Effector memory CD4-positive, alpha-beta T cell (primary cell): ENCODE data around the gene TMEM52B.
"Not testable (repeated sequence)": the region's sequence is repeated elsewhere in the genome, so short reads cannot be mapped to it uniquely, and the experiment has no call there.

Experiments
- DNase-seq, 3 donors: peaks; one replicate each; pipeline ENCODE4 v3.0.0-alpha.2; 2020
- H3K27ac ChIP-seq: 2 replicates; pipeline ENCODE4 v1.7.0; 2013; ENCODE audit warnings: mild to moderate bottlenecking, low read length, moderate library complexity; ENCODE audit not compliant: insufficient read depth, poor library complexity, severe bottlenecking
- H3K27me3 ChIP-seq: replicated peaks from 2 replicates; pipeline ENCODE4 v1.7.0; 2013; ENCODE audit warnings: mild to moderate bottlenecking, low read length; ENCODE audit not compliant: insufficient read depth, control insufficient read depth, poor library complexity, severe bottlenecking
- H3K36me3 ChIP-seq: 2 replicates; pipeline ENCODE4 v1.7.0; 2013; ENCODE audit warnings: mild to moderate bottlenecking, low read length, moderate library complexity; ENCODE audit not compliant: control insufficient read depth, insufficient read depth
- H3K4me1 ChIP-seq: 2 replicates; pipeline ENCODE4 v1.7.0; 2013; ENCODE audit warnings: low read length, mild to moderate bottlenecking; ENCODE audit not compliant: control insufficient read depth, insufficient read depth, poor library complexity, severe bottlenecking
- H3K4me3 ChIP-seq: 2 replicates; pipeline ENCODE4 v1.7.0; 2013; ENCODE audit warnings: low read length, low read depth, mild to moderate bottlenecking; ENCODE audit not compliant: insufficient read depth, poor library complexity, severe bottlenecking
- H3K9me3 ChIP-seq: 2 replicates; pipeline ENCODE4 v1.7.0; 2013; ENCODE audit warnings: mild to moderate bottlenecking, low read length, moderate library complexity; ENCODE audit not compliant: control insufficient read depth

Gene TMEM52B

GRCh38 chr12:10189653-10190052 is 10.8 kb downstream of the TMEM52B start:
- Histone ChIP-seq H3K27me3 (no peaks in the 10 kb centered on the region), H3K27ac (no peak overlapping the region), H3K4me3 (no peak overlapping the region), H3K9me3 (no peaks in the 10 kb centered on the region), H3K4me1 (no peaks in the 10 kb centered on the region), H3K36me3 (no peaks in the 10 kb centered on the region)
- no peak for DNase-seq

GRCh38 chr12:10190558-10191388 is 11.9 kb downstream of the TMEM52B start:
- H3K27me3 ChIP-seq: no peaks in the 10 kb centered on the region
- no peaks in the 10 kb centered on the region for H3K4me1 ChIP-seq
- no peak overlapping the region for H3K27ac ChIP-seq
- H3K9me3 ChIP-seq: no peaks in the 10 kb centered on the region
- no peaks in the 10 kb centered on the region for H3K36me3 ChIP-seq
- no peak overlapping the region for H3K4me3 ChIP-seq
- DNase-seq: peak in 2 of 3 donors; percentile 14 to 20

- no peaks in the 10 kb centered on the region for H3K27me3 ChIP-seq
- H3K4me1 ChIP-seq: no peaks in the 10 kb centered on the region
- no peak overlapping the region for H3K27ac ChIP-seq
- no peaks in the 10 kb centered on the region for H3K9me3 ChIP-seq
- no peaks in the 10 kb centered on the region for H3K36me3 ChIP-seq
- no peak for DNase-seq
- H3K4me3 ChIP-seq: no peak overlapping the region
Measured at GRCh38 chr12:10191865-10192264, 13.0 kb downstream of the TMEM52B start.

GRCh38 chr12:10194160-10194670 is 15.4 kb downstream of the TMEM52B start:
- Histone ChIP-seq H3K36me3 (no peaks in the 10 kb centered on the region), H3K9me3 (no peaks in the 10 kb centered on the region), H3K4me1 (no peaks in the 10 kb centered on the region), H3K27ac (no peak overlapping the region), H3K27me3 (no peaks in the 10 kb centered on the region), H3K4me3 (no peak overlapping the region)
- DNase-seq: no peak

DNA sequence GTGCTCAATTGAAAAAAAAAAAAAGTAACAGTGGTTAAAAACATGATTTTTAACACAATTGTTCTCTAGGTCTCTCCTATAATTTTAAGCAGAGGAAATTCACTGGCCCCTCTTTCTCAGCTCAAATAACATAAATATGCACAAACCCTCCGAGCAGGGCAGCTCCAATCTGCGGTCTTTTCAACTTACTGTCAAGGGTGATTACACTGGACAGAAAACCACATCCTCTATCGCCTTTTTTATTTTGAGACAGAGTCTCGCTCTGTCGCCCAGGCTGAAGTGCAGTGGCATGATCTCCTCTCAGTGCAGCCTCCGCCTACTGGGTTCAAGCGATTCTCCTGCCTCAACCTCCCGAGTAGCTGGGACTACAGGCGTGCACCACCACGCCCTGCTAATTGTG is 17.4 kb downstream of the TMEM52B start:
- H3K27ac ChIP-seq: no peak overlapping the region
- no peaks in the 10 kb centered on the region for H3K4me1 ChIP-seq
- no peak for DNase-seq
- no peaks in the 10 kb centered on the region for H3K9me3 ChIP-seq
- no peaks in the 10 kb centered on the region for H3K27me3 ChIP-seq
- H3K4me3 ChIP-seq: no peak overlapping the region
- no peaks in the 10 kb centered on the region for H3K36me3 ChIP-seq

- DNase-seq: no peak
- no peaks in the 10 kb centered on the region for H3K9me3 ChIP-seq
- no peak overlapping the region for H3K4me3 ChIP-seq
- no peak overlapping the region for H3K27ac ChIP-seq
- no peaks in the 10 kb centered on the region for H3K27me3 ChIP-seq
- H3K36me3 ChIP-seq: no peaks in the 10 kb centered on the region
- H3K4me1 ChIP-seq: no peaks in the 10 kb centered on the region
Measured at GRCh38 chr12:10197879-10198278, 19.0 kb downstream of the TMEM52B start.

GRCh38 chr12:10204495-10204894 is 25.7 kb downstream of the TMEM52B start:
- DNase-seq, H3K4me3 ChIP-seq, H3K27me3 ChIP-seq, H3K27ac ChIP-seq, H3K9me3 ChIP-seq, H3K4me1 ChIP-seq, H3K36me3 ChIP-seq: not testable (repeated sequence)

DNA sequence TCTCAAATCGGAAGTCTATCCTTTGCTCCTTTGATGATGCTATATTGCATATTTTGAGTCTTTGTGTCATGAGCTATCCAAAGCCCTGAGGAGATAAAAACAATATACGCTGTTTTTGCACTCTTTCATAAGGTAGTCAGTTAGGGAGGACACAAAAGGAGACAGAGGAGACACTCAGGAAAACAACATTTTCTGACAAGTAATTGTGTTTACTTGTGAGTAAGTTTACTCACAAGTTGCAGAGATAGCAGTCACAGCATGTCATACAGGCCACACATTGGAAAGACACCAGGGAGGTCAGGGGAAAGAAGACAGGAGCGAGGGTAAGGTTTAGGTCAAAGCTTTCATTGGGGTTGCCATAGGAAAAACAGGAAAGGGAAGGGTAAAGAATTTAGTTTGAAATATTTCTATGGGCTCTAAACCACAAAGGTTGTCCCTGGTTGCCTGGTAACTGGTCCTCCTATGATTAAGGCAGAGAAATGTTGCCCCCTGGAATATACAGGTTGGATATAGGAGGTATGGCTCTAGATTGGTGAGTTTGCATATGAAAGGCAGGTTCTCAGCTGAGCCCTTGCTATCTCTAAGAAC is 26.5 kb downstream of the TMEM52B start:
- Histone ChIP-seq H3K4me3 (no peak overlapping the region), H3K27me3 (no peaks in the 10 kb centered on the region), H3K9me3 (no peaks in the 10 kb centered on the region), H3K27ac (no peak overlapping the region), H3K4me1 (no peaks in the 10 kb centered on the region), H3K36me3 (no peaks in the 10 kb centered on the region)
- DNase-seq: no peak

DNA sequence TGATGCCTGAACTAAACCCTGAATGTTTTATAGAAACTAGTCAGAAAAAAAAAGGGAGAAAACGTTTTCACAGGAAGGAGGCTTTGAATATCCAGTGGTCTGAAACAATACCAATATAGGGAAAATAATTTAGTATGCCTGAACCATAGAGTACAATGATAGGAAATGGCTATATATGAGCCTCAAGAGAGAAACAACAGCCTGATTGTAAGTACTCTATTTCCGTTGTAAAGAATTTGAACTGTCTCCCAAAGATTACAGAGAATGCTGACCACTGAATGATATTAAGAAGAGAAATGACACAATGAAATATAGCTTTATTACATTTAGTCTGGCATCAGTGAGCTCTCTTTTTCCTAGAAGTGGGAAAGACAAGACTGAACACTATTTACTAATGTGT is 28.3 kb downstream of the TMEM52B start:
- Histone ChIP-seq H3K36me3 (no peaks in the 10 kb centered on the region), H3K4me1 (no peaks in the 10 kb centered on the region), H3K27ac (no peak overlapping the region), H3K4me3 (no peak overlapping the region), H3K9me3 (no peaks in the 10 kb centered on the region), H3K27me3 (no peaks in the 10 kb centered on the region)
- DNase-seq: no peak

DNA sequence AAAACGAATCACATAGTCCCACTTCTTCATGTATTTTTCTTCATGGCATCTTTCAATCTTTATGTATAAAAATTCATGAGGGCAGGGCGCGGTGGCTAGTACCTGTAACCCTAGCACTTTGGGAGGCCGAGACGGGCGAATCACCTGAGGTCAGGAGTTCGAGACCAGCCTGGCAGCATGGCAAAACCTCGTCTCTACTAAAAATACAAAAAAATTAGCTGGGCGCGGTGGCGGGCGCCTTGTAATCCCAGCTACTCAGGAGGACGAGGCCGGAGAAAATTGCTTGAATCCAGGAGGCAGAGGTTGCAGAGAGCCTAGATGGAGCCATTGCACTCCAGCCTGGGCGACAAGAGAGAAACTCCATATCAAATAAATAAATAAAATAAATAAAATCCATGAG is 31.4 kb downstream of the TMEM52B start:
- Histone ChIP-seq H3K27me3 (no peaks in the 10 kb centered on the region), H3K9me3 (no peaks in the 10 kb centered on the region), H3K36me3 (no peaks in the 10 kb centered on the region), H3K27ac (no peak overlapping the region), H3K4me3 (no peak overlapping the region), H3K4me1 (peaks cover 14% of the 10 kb centered on the region)
- no peak for DNase-seq
